GM12878 (cell line): Measurements from ENCODE around the gene GABRA6. TPM values are rescaled to one million over a fixed set of nuclear protein-coding genes. Genes with fewer than 3 reads are reported as not detected.

Experiments used
- ATAC-seq: fragments of 200-7000 bp; cut with Tn5 transposase; 3 replicates; pipeline ENCODE4 v1.9.1; 2020; ENCODE audit warnings: mild to moderate bottlenecking, moderate library complexity
- BruUV-seq: library from RNA; stranded (reverse); fragments of 400-500 nt; replicated peaks from 2 replicates; lab custom pipeline; 2021; lab: Mats Ljungman, UMichigan
- CTCF ChIA-PET: fragments of 300-600 bp; sonication (Branson Sonifier 250); formaldehyde crosslinking; extraction: SDS; loops from one replicate; lab custom pipeline; 2021; ENCODE audit warnings: inconsistent platforms; lab: Yijun Ruan, JAX
- POLR2A ChIA-PET: fragments of 350-600 bp; formaldehyde crosslinking; extraction: SDS; loops from one replicate; lab custom pipeline; 2021; ENCODE audit warnings: inconsistent platforms; lab: Charles Lee
- RAD21 ChIA-PET: fragments of 300-600 bp; sonication (Branson Sonifier 250); formaldehyde crosslinking; loops from one replicate; lab custom pipeline; 2023; ENCODE audit warnings: antibody characterized with exemption; ENCODE audit not compliant: unreplicated experiment; lab: Charles Lee
- SMC1A ChIA-PET: fragments of 300-600 bp; sonication (Branson Sonifier 250); formaldehyde crosslinking; loops from one replicate; lab custom pipeline; 2023; ENCODE audit not compliant: unreplicated experiment, uncharacterized antibody; lab: Charles Lee
- DNase-seq: peaks from one replicate; pipeline ENCODE4 v3.0.0-alpha.2; 2011; ENCODE audit warnings: low read depth, low spot score
- FAIRE-seq: peaks from 3 replicates; lab custom pipeline; 2011; peaks lifted over from hg19 to GRCh38; lab: Jason Lieb, UNC
- H2AFZ ChIP-seq: 2 replicates; pipeline ENCODE4 v1.6.0; 2011; ENCODE audit warnings: low read depth, low read length, control low read depth; ENCODE audit not compliant: control insufficient read depth
- H3K27ac ChIP-seq: 2 replicates; pipeline ENCODE4 v1.5.1; 2011; ENCODE audit warnings: control low read depth; ENCODE audit not compliant: control insufficient read depth, insufficient read depth
- H3K27me3 ChIP-seq, 2 experiments: replicated peaks in 1 of 2; 2 replicates each; pipeline versions ENCODE4 v1.6.0 to v1.6.1; 2011; ENCODE audit warnings: low read length in 1 of 2; ENCODE audit not compliant: control insufficient read depth in 2 of 2, insufficient read depth in 2 of 2
- H3K36me3 ChIP-seq, 2 experiments: 2 replicates each; pipeline ENCODE4 v1.5.1; 2011; ENCODE audit warnings: low read length in 1 of 2; ENCODE audit not compliant: control insufficient read depth in 2 of 2, insufficient read depth in 2 of 2
- H3K4me1 ChIP-seq: 2 replicates; pipeline ENCODE4 v1.6.1; 2011; ENCODE audit warnings: mild to moderate bottlenecking, low read length, moderate library complexity, mixed read lengths; ENCODE audit not compliant: control insufficient read depth, insufficient read depth
- H3K4me2 ChIP-seq: 2 replicates; pipeline ENCODE4 v1.6.0; 2011; ENCODE audit warnings: control low read depth; ENCODE audit not compliant: control insufficient read depth, insufficient read depth
- H3K4me3 ChIP-seq: fragments of 200-600 bp; sonication (generic); 2 replicates; pipeline ENCODE4 v1.5.1; 2016
- H3K79me2 ChIP-seq: 2 replicates; pipeline ENCODE4 v1.6.0; 2011; ENCODE audit warnings: low read length; ENCODE audit not compliant: control insufficient read depth, insufficient read depth
- H3K9ac ChIP-seq: 2 replicates; pipeline ENCODE4 v1.8.0; 2011; ENCODE audit warnings: low read length, control low read depth, mixed read lengths; ENCODE audit not compliant: control insufficient read depth, insufficient read depth
- H3K9me3 ChIP-seq: replicated peaks from 3 replicates; pipeline ENCODE4 v1.5.1; 2011; ENCODE audit warnings: mild to moderate bottlenecking, low read length; ENCODE audit not compliant: control insufficient read depth, insufficient read depth
- H4K20me1 ChIP-seq: 2 replicates; pipeline ENCODE4 v1.6.0; 2011; ENCODE audit not compliant: control insufficient read depth, insufficient read depth
- BCLAF1 ChIP-seq: fragments of 450-650 bp; IDR thresholded peaks from 2 replicates; pipeline ENCODE4 v1.6.1; 2017; ENCODE audit warnings: antibody characterized with exemption, mild to moderate bottlenecking, moderate library complexity
- CREB1 ChIP-seq: IDR thresholded peaks from 2 replicates; pipeline ENCODE4 v1.6.1; 2012; ENCODE audit warnings: low read depth, mild to moderate bottlenecking, inconsistent platforms
- FOS ChIP-seq: IDR thresholded peaks from 3 replicates; pipeline ENCODE4 v1.6.1; 2011; ENCODE audit warnings: borderline replicate concordance; ENCODE audit not compliant: insufficient read length; ENCODE audit errors: extremely low read depth
- IKZF1 ChIP-seq: fragments of 450-650 bp; conservative IDR thresholded peaks from 2 replicates; pipeline ENCODE4 v1.6.1; 2017; ENCODE audit warnings: antibody characterized with exemption, mild to moderate bottlenecking
- NFIC ChIP-seq: IDR thresholded peaks from 2 replicates; pipeline ENCODE4 v1.6.1; 2012; ENCODE audit warnings: low read depth, mild to moderate bottlenecking, inconsistent platforms, low read length, moderate library complexity
- RELA ChIP-seq: fragments of 450-650 bp; IDR thresholded peaks from 2 replicates; pipeline ENCODE4 v1.8.0; 2014; ENCODE audit warnings: borderline replicate concordance; ENCODE audit not compliant: partially characterized antibody
- USF2 ChIP-seq: IDR thresholded peaks from 2 replicates; pipeline ENCODE4 v1.6.1; 2011; ENCODE audit warnings: low read depth, low read length, improper control_type of control experiment, borderline replicate concordance
- in situ Hi-C: fragments of 300-500 bp; cut with MboI; formaldehyde crosslinking; loops from 9 replicates; pipeline ENCODE4 v1.14.3; 2018; ENCODE audit warnings: mixed read lengths
- intact Hi-C: fragments of 100-400 bp; cut with micrococcal nuclease; formaldehyde crosslinking; loops from one replicate; pipeline ENCODE4 v1.14.2; 2022; ENCODE audit not compliant: unreplicated experiment
- polyA plus RNA-seq, 11 experiments: library from polyadenylated mRNA; depleted of rRNA in 4 of 11; unstranded in 6 of 11; stranded (reverse) in 5 of 11; fragments of >200 nt; fragmentation: Nextera tagmentation in 4 of 11; fragmentation: Illumina TruSeq in 1 of 11; extraction: Ambion mirVana in 4 of 11; extraction: Trizol in 1 of 11; gene quantifications; 1 replicate in 1 of 11; 2 replicates in 10 of 11; pipeline versions ENCODE4 v1.2.1 to v1.2.3, GENCODE V29; 2011 to 2016; ENCODE audit warnings: inconsistent platforms in 2 of 11, missing spikeins in 2 of 11, low read depth in 1 of 11
- total RNA-seq, 4 experiments: library from RNA; depleted of rRNA in 3 of 4; stranded (reverse); fragments of >200 nt in 3 of 4; fragmentation: Illumina TruSeq in 1 of 4; extraction: Trizol in 1 of 4; gene quantifications; 2 replicates each; pipeline versions ENCODE4 v1.2.1 to v1.2.3, GENCODE V29; 2013 to 2021

GABRA6 gene
- total and polyA plus RNA-seq, 10 of the 15 experiments (the other 5 are each of a cell fraction or from before 2014, with no cell fraction given), result not detected

GRCh38 chr5:161663431-161663830, 22.1 kb upstream of the GABRA6 start:
- Histone ChIP-seq H3K9ac (no peak overlapping the region), H3K4me2 (no peak overlapping the region), H3K79me2 (no peaks in the 10 kb centered on the region), H3K9me3 (no peaks in the 10 kb centered on the region), H3K27ac (no peak overlapping the region), H3K36me3 (no peaks in the 10 kb centered on the region), H4K20me1 (no peaks in the 10 kb centered on the region), H3K27me3 (no peaks in the 10 kb centered on the region), H3K4me1 (no peaks in the 10 kb centered on the region), H2AFZ (no peak overlapping the region), H3K4me3 (no peak overlapping the region)
- in situ Hi-C loops, result no loop called here
- DNase-seq, result no peak
- ChIA-PET SMC1A (interaction anchor here (1.2 kb wide), 1 partner anchor 13 kb away, joined by 3 read pairs; no protein-coding TSS in a partner anchor), CTCF (interaction anchor here (0.7 kb wide), 1 partner anchor 50 kb away, joined by 3 read pairs; no protein-coding TSS in a partner anchor), POLR2A (no interaction called here), RAD21 (no interaction called here)
- no TSS peak for BruUV-seq
- TF ChIP-seq BCLAF1, result no peak
- TF ChIP-seq RELA, result no peak
- TF ChIP-seq IKZF1, result no peak
- TF ChIP-seq NFIC, result no peak
- no peak for TF ChIP-seq FOS
- no peak for TF ChIP-seq USF2
- no peak for TF ChIP-seq CREB1
- no peak for FAIRE-seq
- intact Hi-C loops, result no loop called here
- ATAC-seq, result no peak
